Activated naive CD4-positive, alpha-beta T cell (primary cell): ENCODE data around the gene INPP1.
"Not testable (repeated sequence)": the region's sequence is repeated elsewhere in the genome, so short reads cannot be mapped to it uniquely, and the experiment has no call there.

Source experiments
- DNase-seq, 4 experiments: peaks; one replicate each; lab custom pipeline; 2025; lab: John Stamatoyannopoulos, UW

Gene INPP1

DNA sequence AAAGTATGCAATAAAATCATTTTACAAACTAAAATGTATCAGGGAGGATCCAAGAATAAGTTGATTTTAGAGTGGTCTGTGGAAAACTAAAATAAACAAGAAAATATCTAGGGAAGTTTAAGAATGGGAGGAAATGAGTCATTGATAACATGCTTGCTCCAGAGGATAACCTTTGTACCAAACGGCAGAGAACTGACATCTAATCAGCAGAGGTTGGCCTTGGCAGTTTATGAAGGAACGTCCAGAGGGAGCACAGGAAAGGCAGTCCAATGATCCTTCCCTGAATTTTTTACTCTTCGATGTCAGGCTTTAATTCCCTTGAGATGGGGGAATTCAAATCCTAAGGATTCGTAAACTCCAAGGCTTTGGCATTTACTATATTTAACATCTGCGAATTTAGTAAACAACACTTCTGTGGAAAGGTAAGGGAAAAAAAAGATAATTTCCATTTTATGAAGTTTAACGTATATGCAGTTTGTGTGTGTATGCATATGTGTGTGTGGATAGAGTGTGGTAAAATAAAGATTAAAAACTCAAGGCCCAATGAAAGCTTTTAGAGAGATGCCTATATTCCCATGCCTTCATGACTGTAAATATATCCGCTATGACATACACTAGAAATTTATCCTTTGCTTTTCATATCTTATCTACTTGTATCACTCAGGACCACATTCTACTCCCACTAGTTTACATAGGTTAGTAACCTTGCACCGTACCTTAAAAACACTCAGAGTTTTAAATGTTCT, 8.7 kb upstream of the INPP1 start:
- no peak for DNase-seq

DNA sequence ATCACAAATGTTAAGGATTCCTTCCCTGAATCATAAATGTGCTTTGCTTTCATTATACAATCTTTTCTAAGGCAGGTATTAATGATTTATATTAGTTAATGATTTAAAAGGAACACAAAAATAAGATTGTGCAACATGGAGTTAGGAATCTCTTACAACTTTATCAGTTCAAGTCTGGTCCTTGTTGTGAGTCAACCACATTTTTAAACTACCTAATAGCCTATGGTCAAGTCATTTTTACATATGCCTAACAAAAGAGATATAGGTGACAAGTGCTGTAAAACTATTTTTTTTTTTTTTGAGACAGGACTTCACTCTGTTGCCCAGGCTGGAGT, 8.2 kb upstream of the INPP1 start:
- DNase-seq: no peak

DNA sequence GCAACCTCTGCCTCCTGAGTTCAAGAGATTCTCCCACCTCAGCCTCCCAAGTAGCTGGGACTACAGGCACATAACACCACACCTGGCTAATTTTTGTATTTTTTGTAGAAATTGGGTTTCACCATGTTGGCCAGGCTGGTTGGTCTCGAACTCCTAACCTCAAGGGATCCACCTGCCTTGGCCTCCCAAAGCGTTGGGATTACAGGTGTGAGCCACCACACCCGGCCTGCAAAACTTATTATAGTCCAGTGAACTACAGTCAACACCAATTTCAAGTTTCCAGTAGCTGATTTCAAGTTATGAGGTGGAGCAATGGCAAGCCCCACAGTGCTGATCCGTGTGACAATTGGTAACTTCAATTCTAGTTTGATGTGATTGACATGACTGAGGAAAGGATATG, 7.8 kb upstream of the INPP1 start:
- DNase-seq: not testable (repeated sequence)

- DNase-seq: no peak
Measured at GRCh38 chr2:190336420-190336819, 7.0 kb upstream of the INPP1 start.

GRCh38 chr2:190338453-190338852, 4.9 kb upstream of the INPP1 start:
- no peak for DNase-seq

DNA sequence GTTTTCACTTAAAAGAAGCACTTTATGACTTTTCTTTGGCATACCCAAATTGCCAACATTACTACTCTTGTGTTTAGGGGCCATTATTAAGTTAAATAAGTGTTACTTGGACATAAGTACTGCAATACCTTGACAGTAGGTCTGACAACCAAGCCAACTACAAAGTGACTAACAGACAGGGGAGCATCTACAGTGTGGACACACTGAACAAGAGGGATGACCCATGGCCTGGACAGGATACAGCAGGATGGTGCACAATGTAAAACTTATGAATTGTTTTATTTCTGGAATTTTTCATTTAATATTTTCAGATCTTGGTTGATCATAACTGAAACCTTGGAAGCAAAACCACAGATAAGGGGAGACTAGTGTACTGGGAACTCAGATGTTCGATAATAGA, 4.0 kb upstream of the INPP1 start:
- no peak for DNase-seq

GRCh38 chr2:190340369-190340768, 3.0 kb upstream of the INPP1 start:
- DNase-seq: no peak

GRCh38 chr2:190342611-190343010, 778 bp upstream of the INPP1 start:
- DNase-seq: no peak

DNA sequence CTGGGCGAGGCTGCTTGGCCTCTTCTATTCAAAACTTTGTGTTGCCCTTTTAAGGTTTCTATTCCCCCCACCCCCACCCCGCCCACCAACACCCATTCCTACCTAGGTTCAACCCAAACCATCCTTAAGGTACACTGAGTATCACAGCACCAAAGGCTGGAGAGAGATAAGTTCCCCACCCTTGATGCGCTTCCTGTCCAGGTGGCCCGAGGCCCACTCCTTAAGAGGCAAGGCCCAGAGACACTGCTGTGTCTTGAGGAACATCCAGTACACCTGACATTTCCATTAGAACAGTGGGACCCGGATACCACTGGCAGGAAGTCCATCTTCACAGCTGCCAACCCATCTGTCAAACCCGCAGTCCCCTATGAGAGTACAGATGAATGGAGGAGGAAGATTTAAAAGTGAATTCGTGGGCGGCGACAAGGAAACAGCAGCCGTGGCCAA, 277 bp upstream of the INPP1 start:
- DNase-seq: no peak

- DNase-seq: no peak
Measured at GRCh38 chr2:190344276-190344827, 963 bp downstream of the INPP1 start.

DNA sequence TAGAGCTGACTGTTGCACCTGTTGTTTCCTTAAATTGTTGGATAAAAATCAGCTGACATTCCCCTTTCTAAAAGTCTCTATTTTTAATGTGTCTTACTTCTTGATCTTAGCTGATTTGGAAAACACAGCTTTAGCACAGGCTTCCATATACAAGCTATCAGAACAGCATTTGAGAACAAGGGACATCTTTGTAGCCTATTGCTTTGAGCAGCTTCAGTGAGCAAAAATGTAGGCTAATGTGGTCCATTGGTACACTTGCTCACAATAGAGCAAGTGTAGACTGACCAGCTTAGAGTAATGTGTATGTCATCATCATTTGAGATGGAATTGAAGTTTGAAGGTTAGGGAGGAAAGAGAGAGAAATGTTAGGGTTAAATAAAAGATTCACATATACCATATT, 7.0 kb downstream of the INPP1 start:
- no peak for DNase-seq

DNA sequence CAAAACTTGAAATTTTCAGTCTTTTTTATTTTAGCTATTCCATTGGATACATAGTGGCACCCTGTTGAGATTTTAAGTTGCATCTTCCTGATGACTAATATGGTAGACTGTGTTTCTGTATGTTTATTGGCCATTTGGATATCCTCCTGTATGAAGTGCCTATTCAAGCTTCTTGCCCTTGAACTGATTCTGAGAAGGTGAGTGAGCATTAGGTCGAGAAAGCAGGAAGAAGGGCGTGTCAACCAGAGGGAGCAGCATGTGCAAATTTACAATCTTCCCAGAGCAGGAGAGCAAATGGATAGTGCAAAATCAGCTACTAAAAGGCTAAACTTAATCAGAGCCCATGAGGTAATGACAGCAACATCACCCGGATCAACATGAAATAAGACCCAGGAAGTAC, 8.6 kb downstream of the INPP1 start:
- DNase-seq: no peak

GRCh38 chr2:190352668-190353536, 9.5 kb downstream of the INPP1 start:
- DNase-seq: no peak

GRCh38 chr2:190353537-190353899, 10.1 kb downstream of the INPP1 start:
- no peak for DNase-seq

DNA sequence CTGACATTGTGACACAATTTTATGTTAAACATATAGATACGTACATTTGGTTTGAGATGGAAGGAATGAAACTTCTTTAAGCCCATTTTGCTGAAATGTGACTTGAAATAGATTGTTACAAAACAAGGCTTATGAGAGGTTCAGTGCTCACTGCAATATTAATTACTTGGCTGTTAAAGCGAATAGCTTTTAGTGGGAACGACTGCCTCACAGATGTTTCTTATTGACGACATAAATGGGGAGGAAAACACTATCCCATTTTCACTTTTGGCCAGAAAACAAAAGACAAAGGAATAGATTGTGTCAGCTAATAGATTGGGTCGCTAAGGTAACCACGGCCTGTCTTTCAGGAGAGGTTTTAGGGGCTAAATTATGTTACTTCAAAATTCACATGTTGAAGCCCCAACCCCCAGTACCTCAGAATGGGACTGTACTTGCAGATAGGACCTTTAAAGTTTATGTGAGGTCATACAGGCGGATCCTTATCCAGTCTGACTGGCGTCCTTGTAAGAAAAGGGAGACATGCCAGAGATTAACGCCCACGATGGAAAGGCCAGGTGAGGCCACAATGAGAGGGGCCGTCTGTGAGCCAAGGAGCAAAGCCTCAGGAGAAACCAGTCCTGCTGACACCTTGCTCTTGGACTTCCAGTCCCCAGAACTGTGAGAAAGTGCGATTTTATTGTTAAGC, 10.8 kb downstream of the INPP1 start:
- DNase-seq: no peak

DNA sequence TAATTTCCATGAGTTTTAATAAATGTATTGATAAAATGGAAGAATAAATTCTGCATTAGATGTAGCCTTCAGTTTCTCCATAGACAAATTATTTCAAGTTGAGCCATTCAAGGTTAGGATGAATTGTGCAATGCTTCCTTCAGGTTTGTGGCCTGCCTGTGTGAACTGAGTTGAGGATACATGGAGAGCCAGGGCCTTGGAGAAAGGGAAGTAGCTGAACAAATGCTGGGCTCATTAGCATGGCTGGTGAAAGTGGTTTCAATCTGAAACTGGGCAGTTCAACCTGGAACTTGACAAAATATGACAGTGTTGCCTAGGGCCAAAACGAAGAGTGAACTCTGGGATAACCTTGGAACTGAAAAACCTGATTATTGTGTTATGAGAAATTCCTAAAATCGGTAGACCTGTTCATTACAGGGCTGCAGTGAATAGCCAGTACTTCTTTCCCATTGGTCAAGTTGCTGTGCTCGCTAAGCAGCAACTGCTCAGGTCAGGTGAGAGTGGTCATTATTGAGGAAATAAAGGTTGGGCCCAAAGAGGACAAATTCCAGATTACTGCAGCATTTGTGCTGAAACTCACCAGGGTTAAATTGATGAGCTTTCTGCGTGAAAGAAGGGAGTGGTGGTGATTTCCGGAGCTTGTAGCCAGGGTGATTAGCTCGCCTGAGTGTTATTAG, 12.7 kb downstream of the INPP1 start:
- no peak for DNase-seq

DNA sequence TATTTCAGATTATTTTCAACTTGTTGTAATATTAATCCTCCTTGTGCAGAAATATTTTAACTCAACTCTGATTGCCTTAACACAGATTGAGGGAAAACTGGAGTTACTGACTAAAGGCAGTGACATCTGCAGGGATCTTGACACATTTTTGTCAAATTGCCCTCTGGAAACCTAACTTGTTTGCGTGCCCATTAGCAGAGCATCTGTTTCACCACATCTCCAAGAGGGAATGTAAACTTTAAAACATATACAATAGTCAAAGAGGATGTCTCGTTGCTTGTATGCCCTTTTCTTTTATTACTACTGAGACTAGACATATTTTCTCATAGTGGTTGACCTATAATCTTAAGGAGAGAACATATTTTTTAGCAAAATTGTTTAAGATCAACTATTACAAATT, 14.2 kb downstream of the INPP1 start:
- no peak for DNase-seq

DNA sequence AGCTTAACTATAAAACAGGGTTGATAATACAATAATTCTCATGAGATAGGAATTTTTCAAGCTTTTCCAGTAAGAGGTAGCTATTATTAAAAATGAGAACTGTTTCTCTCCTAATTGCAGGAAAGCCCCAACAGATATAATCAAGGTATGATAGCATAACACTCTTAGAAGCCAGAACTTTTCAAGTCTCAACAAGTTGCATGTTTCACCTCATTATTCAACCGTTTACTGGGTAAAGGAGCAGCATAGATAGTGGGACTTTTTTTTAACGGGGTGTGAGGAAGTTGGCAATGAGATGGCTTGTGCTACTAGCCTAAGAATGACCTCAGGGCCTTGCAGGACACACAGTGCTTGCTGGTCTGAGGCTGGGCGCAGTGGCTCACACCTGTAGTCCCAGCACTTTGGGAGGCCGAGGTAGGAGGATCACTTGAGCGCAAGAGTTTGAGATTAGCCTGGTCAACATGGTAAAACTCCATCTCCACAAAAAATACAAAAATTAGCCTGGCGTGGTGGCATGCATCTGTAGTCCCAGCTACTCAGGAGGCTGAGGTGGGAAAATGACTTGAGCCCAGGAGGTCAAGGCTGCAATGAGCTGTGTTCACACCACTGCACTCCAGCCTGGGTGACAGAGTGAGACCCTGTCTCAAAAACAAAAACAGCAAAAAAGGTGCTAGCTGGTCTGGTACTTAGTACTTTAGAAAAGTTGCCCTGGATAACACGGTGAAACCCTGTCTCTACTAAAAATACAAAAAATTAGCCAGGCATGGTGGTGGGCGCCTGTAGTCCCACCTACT, 15.5 kb downstream of the INPP1 start:
- not testable (repeated sequence) for DNase-seq

- DNase-seq: no peak
Measured at GRCh38 chr2:190360561-190360960, 17.2 kb downstream of the INPP1 start.

DNA sequence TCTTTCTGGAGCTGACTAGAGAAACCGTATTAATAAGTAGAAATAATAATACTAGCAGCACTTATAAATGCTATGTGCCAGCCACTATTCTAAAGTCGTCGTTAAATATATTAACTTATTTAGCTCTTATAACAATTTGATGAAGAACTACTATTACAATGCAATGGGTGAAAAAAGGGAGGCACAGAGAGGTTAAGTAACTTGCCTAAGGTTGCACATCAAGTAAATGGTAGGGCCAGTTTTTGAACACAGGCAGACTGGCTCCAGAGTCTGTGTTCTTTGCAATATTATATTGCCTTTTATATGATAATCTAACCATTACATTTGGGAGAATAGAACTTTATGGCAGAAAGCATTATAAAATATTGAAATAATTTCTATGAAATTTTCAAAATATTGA, 17.6 kb downstream of the INPP1 start:
- DNase-seq: no peak

- DNase-seq: no peak
Measured at GRCh38 chr2:190361572-190361971, 18.2 kb downstream of the INPP1 start.
